Peyer's patch (tissue), 4 donors: Measurements from ENCODE around the gene DCLK1.

ENCODE experiments used
- POLR2A ChIP-seq, 2 donors: fragments of 450-650 bp; IDR thresholded peaks; one replicate each; pipeline ENCODE4 v1.5.1; 2017; ENCODE audit warnings: antibody characterized with exemption in 2 of 2, mild to moderate bottlenecking in 2 of 2, moderate library complexity in 2 of 2
- TF ChIP-seq, protein P1 (sequence below), 6 experiments: fragments of 450-650 bp in 4 of 6; fragments of 200-600 bp in 2 of 6; sonication (generic) in 1 of 6; IDR thresholded peaks; one replicate each; pipeline ENCODE4 v1.5.1; 2017 to 2019; ENCODE audit warnings: antibody characterized with exemption in 6 of 6, mild to moderate bottlenecking in 3 of 6, moderate library complexity in 1 of 6

DNA sequence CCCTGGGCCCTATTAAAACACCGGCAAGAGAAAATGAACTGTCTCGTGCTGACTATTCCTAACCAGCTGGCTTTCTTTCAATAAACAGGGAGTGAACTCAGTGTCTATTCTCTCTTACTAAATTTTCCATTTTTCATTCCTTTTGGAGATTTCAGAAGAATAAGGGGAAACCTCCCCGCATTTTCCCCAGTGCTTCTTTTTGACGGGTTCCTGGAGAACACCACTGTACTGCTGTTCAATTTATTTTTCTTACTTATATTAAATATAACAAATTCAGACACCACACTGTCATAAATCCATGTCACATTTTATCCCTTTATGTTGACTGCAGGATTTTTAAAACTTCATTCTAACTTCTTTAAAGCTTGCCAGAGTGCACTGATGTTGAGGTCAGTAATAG is 75.8 kb downstream of the DCLK1 start:
- TF ChIP-seq, protein P1, sequence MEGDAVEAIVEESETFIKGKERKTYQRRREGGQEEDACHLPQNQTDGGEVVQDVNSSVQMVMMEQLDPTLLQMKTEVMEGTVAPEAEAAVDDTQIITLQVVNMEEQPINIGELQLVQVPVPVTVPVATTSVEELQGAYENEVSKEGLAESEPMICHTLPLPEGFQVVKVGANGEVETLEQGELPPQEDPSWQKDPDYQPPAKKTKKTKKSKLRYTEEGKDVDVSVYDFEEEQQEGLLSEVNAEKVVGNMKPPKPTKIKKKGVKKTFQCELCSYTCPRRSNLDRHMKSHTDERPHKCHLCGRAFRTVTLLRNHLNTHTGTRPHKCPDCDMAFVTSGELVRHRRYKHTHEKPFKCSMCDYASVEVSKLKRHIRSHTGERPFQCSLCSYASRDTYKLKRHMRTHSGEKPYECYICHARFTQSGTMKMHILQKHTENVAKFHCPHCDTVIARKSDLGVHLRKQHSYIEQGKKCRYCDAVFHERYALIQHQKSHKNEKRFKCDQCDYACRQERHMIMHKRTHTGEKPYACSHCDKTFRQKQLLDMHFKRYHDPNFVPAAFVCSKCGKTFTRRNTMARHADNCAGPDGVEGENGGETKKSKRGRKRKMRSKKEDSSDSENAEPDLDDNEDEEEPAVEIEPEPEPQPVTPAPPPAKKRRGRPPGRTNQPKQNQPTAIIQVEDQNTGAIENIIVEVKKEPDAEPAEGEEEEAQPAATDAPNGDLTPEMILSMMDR (IDR thresholded peaks at IDR 0.05): no peak
- no peak for TF ChIP-seq POLR2A (IDR thresholded peaks at IDR 0.05)
